SK-N-SH (cell line): Measurements from ENCODE around the gene POLL. TPM values are rescaled to one million over a fixed set of nuclear protein-coding genes. Genes with fewer than 3 reads are reported as not detected.

Experiments
- CTCF ChIA-PET: fragments of 300-600, 350-600 bp; formaldehyde crosslinking; extraction: SDS; loops from one replicate; lab custom pipeline; 2021; lab: Yijun Ruan, JAX
- POLR2A ChIA-PET: fragments of 350-600 bp; sonication (Branson Sonifier 250); formaldehyde crosslinking; extraction: SDS; loops from one replicate; lab custom pipeline; 2020; ENCODE audit warnings: antibody characterized with exemption, inconsistent platforms; lab: Yijun Ruan, JAX
- DNase-seq: peaks from one replicate; pipeline ENCODE4 v3.0.0; 2012
- H2AFZ ChIP-seq: fragments of 200-600 bp; sonication (generic); 2 replicates; pipeline ENCODE4 v1.8.1; 2016; ENCODE audit warnings: antibody characterized with exemption, mild to moderate bottlenecking, low read depth
- H3F3A ChIP-seq: fragments of 200-600 bp; sonication (generic); replicated peaks from 2 replicates; pipeline ENCODE3; 2016; ENCODE audit warnings: antibody characterized with exemption, mild to moderate bottlenecking; ENCODE audit not compliant: insufficient read depth
- H3K27ac ChIP-seq, 2 experiments: fragments of 200-500 bp in 1 of 2; fragments of 200-600 bp in 1 of 2; sonication (Bioruptor generic) in 1 of 2; sonication (generic), shearing (Covaris generic) in 1 of 2; 2 replicates each; pipeline versions ENCODE4 v1.5.1 to v1.6.1; 2014 to 2016; ENCODE audit warnings: low read depth in 2 of 2, inconsistent platforms in 1 of 2, low read length in 1 of 2, mild to moderate bottlenecking in 1 of 2, mixed read lengths in 1 of 2
- H3K27me3 ChIP-seq: fragments of 200-600 bp; sonication (generic), shearing (Covaris generic); 2 replicates; pipeline ENCODE4 v1.6.1; 2016; ENCODE audit warnings: mixed run types; ENCODE audit not compliant: insufficient read depth
- H3K36me3 ChIP-seq, 2 experiments: fragments of 200-500 bp in 1 of 2; fragments of 200-600 bp in 1 of 2; sonication (Bioruptor generic) in 1 of 2; sonication (generic) in 1 of 2; replicated peaks in 1 of 2; 2 replicates each; pipeline versions ENCODE3 to v1.5.1; 2014 to 2016; ENCODE audit warnings: low read length in 1 of 2, mild to moderate bottlenecking in 1 of 2; ENCODE audit not compliant: insufficient read depth in 2 of 2, control insufficient read depth in 1 of 2
- H3K4me1 ChIP-seq, 2 experiments: fragments of 200-500 bp in 1 of 2; fragments of 200-600 bp in 1 of 2; sonication (Bioruptor generic) in 1 of 2; sonication (generic), shearing (Covaris generic) in 1 of 2; 2 replicates each; pipeline versions ENCODE4 v1.5.1 to v1.6.1; 2014 to 2016; ENCODE audit warnings: low read depth in 1 of 2, low read length in 1 of 2, mixed run types in 1 of 2; ENCODE audit not compliant: insufficient read depth in 2 of 2, control insufficient read depth in 1 of 2
- H3K4me2 ChIP-seq: fragments of 200-600 bp; sonication (generic), shearing (Covaris generic); 2 replicates; pipeline ENCODE4 v1.6.1; 2017; ENCODE audit warnings: mixed run types
- H3K4me3 ChIP-seq, 2 experiments: fragments of 200-500 bp in 1 of 2; fragments of 200-600 bp in 1 of 2; sonication (Bioruptor generic) in 1 of 2; sonication (generic), shearing (Covaris generic) in 1 of 2; 2 replicates each; pipeline versions ENCODE4 v1.5.1 to v1.8.1; 2014 to 2016; ENCODE audit warnings: low read depth in 2 of 2, inconsistent platforms in 1 of 2, low read length in 1 of 2, mild to moderate bottlenecking in 1 of 2, mixed read lengths in 1 of 2, moderate library complexity in 1 of 2
- H3K79me2 ChIP-seq: fragments of 200-600 bp; sonication (generic); 2 replicates; pipeline ENCODE4 v1.8.1; 2017; ENCODE audit warnings: mild to moderate bottlenecking; ENCODE audit not compliant: insufficient read depth
- H3K9ac ChIP-seq: fragments of 200-600 bp; sonication (generic); 2 replicates; pipeline ENCODE4 v1.6.1; 2017; ENCODE audit warnings: mixed run types
- H3K9me2 ChIP-seq: fragments of 200-600 bp; sonication (generic); 2 replicates; pipeline ENCODE4 v1.6.1; 2017; ENCODE audit warnings: mixed run types
- H3K9me3 ChIP-seq: fragments of 200-600 bp; sonication (generic); 2 replicates; pipeline ENCODE4 v1.6.1; 2017; ENCODE audit warnings: mixed run types, mild to moderate bottlenecking, moderate library complexity
- H4K20me1 ChIP-seq: fragments of 200-600 bp; sonication (generic); 2 replicates; pipeline ENCODE4 v1.6.1; 2017; ENCODE audit warnings: mild to moderate bottlenecking, mixed run types; ENCODE audit not compliant: insufficient read depth
- CHD2 ChIP-seq: fragments of 150-350 bp; IDR thresholded peaks from 2 replicates; pipeline ENCODE4 v1.6.1; 2018; ENCODE audit warnings: low read length; ENCODE audit not compliant: partially characterized antibody
- ELF1 ChIP-seq: IDR thresholded peaks from 2 replicates; pipeline ENCODE4 v1.4.0; 2012
- FOSL2 ChIP-seq: IDR thresholded peaks from 2 replicates; pipeline ENCODE4 v1.4.0; 2012; ENCODE audit warnings: low read depth, mild to moderate bottlenecking, moderate library complexity, borderline replicate concordance
- FOXJ3 ChIP-seq: sonication (generic); formaldehyde crosslinking; IDR thresholded peaks from 2 replicates; pipeline ENCODE4 v1.5.1; 2020; ENCODE audit warnings: mild to moderate bottlenecking, missing genetic modification reagents
- GATA2 ChIP-seq: sonication (generic); formaldehyde crosslinking; IDR thresholded peaks from 2 replicates; pipeline ENCODE4 v1.5.0; 2020; ENCODE audit warnings: mild to moderate bottlenecking, missing genetic modification reagents
- JUND ChIP-seq: IDR thresholded peaks from 2 replicates; pipeline ENCODE4 v1.4.0; 2012
- NRF1 ChIP-seq: IDR thresholded peaks from 2 replicates; pipeline ENCODE4 v1.6.1; 2012; ENCODE audit warnings: low read depth, mild to moderate bottlenecking, low read length
- RXRA ChIP-seq: IDR thresholded peaks from 2 replicates; pipeline ENCODE4 v1.4.0; 2012; ENCODE audit warnings: low read depth, mild to moderate bottlenecking, borderline replicate concordance
- YY1 ChIP-seq: IDR thresholded peaks from 2 replicates; pipeline ENCODE4 v1.4.0; 2012; ENCODE audit warnings: low read depth, mild to moderate bottlenecking
- WGBS: methylation state at CpG from one replicate; pipeline ENCODE4 v1.1.6; 2017; ENCODE audit warnings: low lambda C conversion rate; 5-methylcytosine and 5-hydroxymethylcytosine counted together
- polyA plus RNA-seq, 3 experiments: library from polyadenylated mRNA; depleted of rRNA; stranded (reverse); fragments of >200 nt; gene quantifications; 2 replicates each; pipeline ENCODE4 v1.2.3, GENCODE V29; 2012
- TF ChIP-seq, protein P1 (sequence below): IDR thresholded peaks from 2 replicates; pipeline ENCODE4 v1.4.0; 2012; ENCODE audit warnings: low read depth
- TF ChIP-seq, protein P2 (sequence below): IDR thresholded peaks from 2 replicates; pipeline ENCODE4; 2012
- TF ChIP-seq, protein P3 (sequence below): fragments of 200-600 bp; sonication (generic); IDR thresholded peaks from 2 replicates; pipeline ENCODE4 v1.6.1; 2017; ENCODE audit warnings: antibody characterized with exemption, mild to moderate bottlenecking, moderate library complexity

The POLL gene
- polyA plus RNA-seq, 1 of the 3 experiments (the other 2 are of a cell fraction), result 22.0 TPM

DNA sequence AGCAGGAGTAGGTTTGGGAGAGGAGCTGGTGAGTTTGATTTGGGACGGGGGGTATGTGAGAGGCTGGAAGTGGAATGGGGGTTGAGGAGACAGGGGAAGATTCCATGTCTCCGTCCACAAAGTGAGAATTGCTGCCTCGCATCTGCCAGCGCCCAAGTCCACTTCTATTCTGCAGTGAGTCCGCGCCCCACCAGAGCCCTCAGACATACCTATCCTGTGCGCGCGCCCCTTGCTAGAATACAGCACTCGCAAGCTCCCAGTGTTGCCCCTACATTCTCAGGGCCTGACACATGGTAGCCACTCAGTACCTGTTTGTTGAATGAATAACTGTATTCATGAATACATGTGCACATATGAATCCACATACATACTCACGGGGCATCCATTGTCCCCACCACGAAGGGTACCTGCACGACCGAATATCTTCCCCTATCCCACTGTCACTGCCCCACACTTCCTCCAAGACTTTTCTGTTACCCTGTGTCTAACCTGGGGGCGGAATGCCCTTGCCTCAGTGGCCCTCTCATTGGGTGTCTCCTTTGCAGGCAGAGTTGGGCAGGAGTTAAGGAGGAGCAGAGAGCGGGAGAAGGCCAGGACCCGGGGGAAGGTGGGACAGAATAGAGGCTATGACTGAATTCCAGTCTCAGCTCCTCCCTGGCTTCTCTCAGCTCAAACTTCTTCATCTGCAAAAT, 19.9 kb downstream of the POLL start:
- H4K20me1 ChIP-seq, result no peaks in the 10 kb centered on the region
- no peak overlapping the region for H3K4me3 ChIP-seq
- H3K4me2 ChIP-seq, result no peak overlapping the region
- 95% methylated on average over 17 of the region's 17 CpGs for WGBS
- no peaks in the 10 kb centered on the region for H3K9me3 ChIP-seq
- POLR2A ChIA-PET, result no interaction called here
- H3K79me2 ChIP-seq, result no peaks in the 10 kb centered on the region
- no peak overlapping the region for H2AFZ ChIP-seq
- no peaks in the 10 kb centered on the region for H3K9me2 ChIP-seq
- TF ChIP-seq YY1, result no peak
- no peak for TF ChIP-seq RXRA
- TF ChIP-seq NRF1, result no peak
- TF ChIP-seq, protein P1, sequence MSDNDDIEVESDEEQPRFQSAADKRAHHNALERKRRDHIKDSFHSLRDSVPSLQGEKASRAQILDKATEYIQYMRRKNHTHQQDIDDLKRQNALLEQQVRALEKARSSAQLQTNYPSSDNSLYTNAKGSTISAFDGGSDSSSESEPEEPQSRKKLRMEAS, result no peak
- no peak for TF ChIP-seq CHD2
- TF ChIP-seq, protein P2, sequence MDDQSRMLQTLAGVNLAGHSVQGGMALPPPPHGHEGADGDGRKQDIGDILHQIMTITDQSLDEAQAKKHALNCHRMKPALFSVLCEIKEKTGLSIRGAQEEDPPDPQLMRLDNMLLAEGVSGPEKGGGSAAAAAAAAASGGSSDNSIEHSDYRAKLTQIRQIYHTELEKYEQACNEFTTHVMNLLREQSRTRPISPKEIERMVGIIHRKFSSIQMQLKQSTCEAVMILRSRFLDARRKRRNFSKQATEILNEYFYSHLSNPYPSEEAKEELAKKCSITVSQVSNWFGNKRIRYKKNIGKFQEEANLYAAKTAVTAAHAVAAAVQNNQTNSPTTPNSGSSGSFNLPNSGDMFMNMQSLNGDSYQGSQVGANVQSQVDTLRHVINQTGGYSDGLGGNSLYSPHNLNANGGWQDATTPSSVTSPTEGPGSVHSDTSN, result no peak
- no peak for TF ChIP-seq FOSL2
- TF ChIP-seq, all 33 proteins: peak for 0
- Histone ChIP-seq H3K36me3 (no peaks in the 10 kb centered on the region), H3K27ac (no peak overlapping the region), H3K9ac (no peak overlapping the region), H3F3A (no peaks in the 10 kb centered on the region), H3K27me3 (no peaks in the 10 kb centered on the region; the same call in 1 of the 2 replicates), H3K4me1 (peaks cover 0 to 29% of the 10 kb centered on the region in 2 experiments; a peak in 1 of 4 replicates)
- no peak for DNase-seq
- CTCF ChIA-PET, result interaction anchor here (0.7 to 9.1 kb wide), 11 partner anchors 10 to 351 kb away, joined by 3 to 164 read pairs (median 6); no protein-coding TSS in a partner anchor

DNA sequence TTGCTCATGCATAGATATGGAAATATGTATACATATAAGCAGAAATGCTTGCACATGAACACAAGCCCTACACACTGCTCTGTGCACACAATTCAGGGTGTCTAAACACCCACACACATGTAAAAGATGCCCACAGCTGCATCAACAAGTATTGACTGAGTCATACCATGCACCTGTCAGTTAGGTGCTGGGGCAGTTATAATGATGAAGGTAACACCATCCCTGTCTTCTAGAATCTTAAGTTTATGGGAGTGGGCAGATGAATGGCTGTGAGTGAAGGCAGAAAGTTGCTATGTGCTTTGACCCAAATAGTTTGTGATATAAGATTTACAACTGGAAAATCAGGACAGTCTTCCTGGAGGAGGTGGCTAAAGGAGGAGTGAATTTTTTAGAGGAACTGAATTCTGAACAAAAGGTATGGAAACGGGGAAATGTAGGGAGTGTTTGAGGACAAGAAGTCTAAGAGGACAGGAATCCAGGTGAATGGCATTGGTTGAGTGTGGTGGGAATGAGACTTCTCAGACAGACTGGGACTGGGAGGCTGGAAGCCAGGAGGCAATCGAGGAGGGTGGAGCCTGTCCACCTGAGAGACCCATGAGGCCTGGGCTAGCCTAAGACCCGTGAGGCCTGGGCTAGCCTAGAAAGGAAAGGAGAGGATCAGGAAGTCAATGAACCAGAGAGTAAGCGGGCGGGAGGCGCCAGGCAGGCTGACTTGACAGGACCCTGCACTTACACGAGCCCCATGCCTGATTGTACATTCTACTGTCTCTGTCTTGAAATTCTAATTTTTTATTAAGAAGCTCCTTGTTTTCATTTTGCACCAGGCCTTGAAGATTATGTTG, 20.7 kb downstream of the POLL start:
- no peaks in the 10 kb centered on the region for H3K9me2 ChIP-seq
- 85% methylated on average over 7 of the region's 7 CpGs for WGBS
- H3K4me3 ChIP-seq, result no peak overlapping the region
- no peak overlapping the region for H3K9ac ChIP-seq
- DNase-seq, result no peak
- no peak overlapping the region for H3K27ac ChIP-seq
- no peaks in the 10 kb centered on the region; the same call in 1 of the 2 replicates for H3K27me3 ChIP-seq
- no peaks in the 10 kb centered on the region for H3K79me2 ChIP-seq
- H4K20me1 ChIP-seq, result no peaks in the 10 kb centered on the region
- no peak overlapping the region for H3K4me2 ChIP-seq
- POLR2A ChIA-PET, result no interaction called here
- H3K4me1 ChIP-seq, result peaks cover 0 to 29% of the 10 kb centered on the region in 2 experiments; a peak in 1 of 4 replicates
- H3K9me3 ChIP-seq, result no peaks in the 10 kb centered on the region
- no peak overlapping the region for H2AFZ ChIP-seq
- no peaks in the 10 kb centered on the region for H3K36me3 ChIP-seq
- TF ChIP-seq JUND (no peak), FOXJ3 (CRISPR knock-in tag) (no peak), GATA2 (CRISPR knock-in tag) (no peak), ELF1 (no peak)
- TF ChIP-seq, protein P3, sequence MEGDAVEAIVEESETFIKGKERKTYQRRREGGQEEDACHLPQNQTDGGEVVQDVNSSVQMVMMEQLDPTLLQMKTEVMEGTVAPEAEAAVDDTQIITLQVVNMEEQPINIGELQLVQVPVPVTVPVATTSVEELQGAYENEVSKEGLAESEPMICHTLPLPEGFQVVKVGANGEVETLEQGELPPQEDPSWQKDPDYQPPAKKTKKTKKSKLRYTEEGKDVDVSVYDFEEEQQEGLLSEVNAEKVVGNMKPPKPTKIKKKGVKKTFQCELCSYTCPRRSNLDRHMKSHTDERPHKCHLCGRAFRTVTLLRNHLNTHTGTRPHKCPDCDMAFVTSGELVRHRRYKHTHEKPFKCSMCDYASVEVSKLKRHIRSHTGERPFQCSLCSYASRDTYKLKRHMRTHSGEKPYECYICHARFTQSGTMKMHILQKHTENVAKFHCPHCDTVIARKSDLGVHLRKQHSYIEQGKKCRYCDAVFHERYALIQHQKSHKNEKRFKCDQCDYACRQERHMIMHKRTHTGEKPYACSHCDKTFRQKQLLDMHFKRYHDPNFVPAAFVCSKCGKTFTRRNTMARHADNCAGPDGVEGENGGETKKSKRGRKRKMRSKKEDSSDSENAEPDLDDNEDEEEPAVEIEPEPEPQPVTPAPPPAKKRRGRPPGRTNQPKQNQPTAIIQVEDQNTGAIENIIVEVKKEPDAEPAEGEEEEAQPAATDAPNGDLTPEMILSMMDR, result no peak
- TF ChIP-seq, all 33 proteins: peak for 0
- CTCF ChIA-PET, result interaction anchor here (0.6 to 9.1 kb wide), 11 partner anchors 9 to 394 kb away, joined by 3 to 164 read pairs (median 4); no protein-coding TSS in a partner anchor
- H3F3A ChIP-seq, result no peaks in the 10 kb centered on the region
